Measurements from ENCODE around the gene ZBTB38.

ZBTB38 gene

DNA sequence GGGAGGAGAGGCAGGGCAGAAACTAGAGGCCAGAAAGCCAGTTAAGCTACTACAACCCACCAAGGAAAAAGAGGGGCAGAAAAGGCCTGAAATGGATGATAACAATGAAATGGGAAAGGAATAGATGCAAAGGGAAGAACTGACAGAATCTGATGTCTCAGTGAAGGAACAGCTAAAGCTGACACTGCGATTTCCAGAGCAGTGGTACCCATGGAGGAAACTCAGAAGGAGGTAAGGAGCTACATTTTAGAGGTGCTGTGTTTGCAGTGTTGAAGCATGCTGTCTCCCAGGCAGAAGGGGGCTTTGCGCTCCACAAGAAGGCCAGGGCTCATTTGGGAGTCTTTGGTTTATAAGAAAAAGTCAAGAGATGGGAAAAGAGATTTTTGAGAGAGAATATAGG is 38.0 kb downstream of the ZBTB38 start:
- Histone ChIP-seq H2BK5ac (ENCODE audit: low read length) (no peak overlapping the region), H3K23ac (ENCODE audit: low read length) (no peak overlapping the region)

GRCh38 chr3:141407047-141407446 is 38.7 kb downstream of the ZBTB38 start:
- H3K79me2 ChIP-seq (ENCODE audit: control insufficient read depth, insufficient read depth, low read length): no peaks in the 10 kb centered on the region
- H2AK5ac ChIP-seq (ENCODE audit: low read length): no peak overlapping the region
- no peak overlapping the region for H3K4me3 ChIP-seq (ENCODE audit: low read length)
- no peak for DNase-seq
- H3K27ac ChIP-seq (ENCODE audit: low read depth, low read length): no peak overlapping the region
- no peak overlapping the region for H3K23ac ChIP-seq (ENCODE audit: low read length)
- no peaks in the 10 kb centered on the region for H3K27me3 ChIP-seq (ENCODE audit: insufficient read depth, low read length, poor library complexity)
- H4K8ac ChIP-seq (ENCODE audit: low read depth, low read length): no peak overlapping the region
- no peak overlapping the region for H3K4me2 ChIP-seq (ENCODE audit: low read length)
- H3K36me3 ChIP-seq (ENCODE audit: control insufficient read depth, insufficient read depth, low read length): no peaks in the 10 kb centered on the region
- no peak overlapping the region for H3K9ac ChIP-seq (ENCODE audit: low read length)
- H2BK120ac ChIP-seq (ENCODE audit: low read depth, low read length): no peak overlapping the region
- no peak overlapping the region for H2BK5ac ChIP-seq (ENCODE audit: low read length)
- no peak overlapping the region for H3K4ac ChIP-seq (ENCODE audit: low read depth, low read length)
- no CpG with 5 or more reads among the region's 4 CpGs for WGBS (ENCODE audit: extremely low coverage, insufficient coverage, low lambda C conversion rate)
- H3K4me1 ChIP-seq (ENCODE audit: control insufficient read depth, low read depth, low read length): peaks cover 14% of the 10 kb centered on the region
- no peak overlapping the region for H3K18ac ChIP-seq (ENCODE audit: low read length)
- H3K56ac ChIP-seq (ENCODE audit: low read length): no peak overlapping the region
- H4K5ac ChIP-seq (ENCODE audit: low read length): no peak overlapping the region
- H2BK15ac ChIP-seq (replicated peaks; ENCODE audit: low read depth): no peak overlapping the region
- H3K79me1 ChIP-seq (ENCODE audit: low read length): no peaks in the 10 kb centered on the region

More for the DNA sequence above, 38.0 kb downstream of the ZBTB38 start:
- H3K79me1 ChIP-seq (ENCODE audit: low read length): no peaks in the 10 kb centered on the region
- H4K8ac ChIP-seq (ENCODE audit: low read depth, low read length): no peak overlapping the region
- H3K4me3 ChIP-seq (ENCODE audit: low read length): no peak overlapping the region
- H3K27ac ChIP-seq (ENCODE audit: low read depth, low read length): no peak overlapping the region
- H3K4me1 ChIP-seq (ENCODE audit: control insufficient read depth, low read depth, low read length): peaks cover 13% of the 10 kb centered on the region
- H3K79me2 ChIP-seq (ENCODE audit: control insufficient read depth, insufficient read depth, low read length): no peaks in the 10 kb centered on the region
- H3K18ac ChIP-seq (ENCODE audit: low read length): no peak overlapping the region
- H3K4me2 ChIP-seq (ENCODE audit: low read length): no peak overlapping the region
- DNase-seq: no peak
- H3K27me3 ChIP-seq (ENCODE audit: insufficient read depth, low read length, poor library complexity): no peaks in the 10 kb centered on the region
- no peaks in the 10 kb centered on the region for H3K36me3 ChIP-seq (ENCODE audit: control insufficient read depth, insufficient read depth, low read length)
- H2BK15ac ChIP-seq (replicated peaks; ENCODE audit: low read depth): no peak overlapping the region
- no peak overlapping the region for H3K56ac ChIP-seq (ENCODE audit: low read length)
- no peak overlapping the region for H2AK5ac ChIP-seq (ENCODE audit: low read length)
- no peak overlapping the region for H4K5ac ChIP-seq (ENCODE audit: low read length)
- no peak overlapping the region for H3K9ac ChIP-seq (ENCODE audit: low read length)
- H3K4ac ChIP-seq (ENCODE audit: low read depth, low read length): no peak overlapping the region
- WGBS (ENCODE audit: extremely low coverage, insufficient coverage, low lambda C conversion rate): no CpG with 5 or more reads among the region's 2 CpGs
- H2BK120ac ChIP-seq (ENCODE audit: low read depth, low read length): no peak overlapping the region

DNA sequence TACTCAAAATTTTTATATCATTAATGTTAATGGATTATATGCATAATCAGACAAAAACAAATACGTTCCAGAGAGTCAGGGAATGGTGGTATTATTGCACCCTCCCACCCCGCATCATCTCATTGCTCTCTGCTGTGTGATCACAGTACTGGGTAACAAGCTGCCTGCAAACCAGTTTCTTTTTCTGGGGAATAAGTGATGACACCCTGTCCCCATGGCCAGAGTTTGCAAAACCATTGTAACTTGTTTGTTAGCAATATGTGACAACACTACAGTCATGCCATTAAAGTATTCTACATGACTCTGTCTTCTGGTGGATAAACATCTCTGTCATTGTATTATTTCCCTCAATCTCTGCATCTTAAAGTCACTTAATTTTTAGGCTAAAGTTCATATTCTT is 39.5 kb downstream of the ZBTB38 start:
- Histone ChIP-seq H3K18ac (ENCODE audit: low read length) (no peak overlapping the region), H3K4me3 (ENCODE audit: low read length) (no peak overlapping the region), H3K4ac (ENCODE audit: low read depth, low read length) (no peak overlapping the region), H2AK5ac (ENCODE audit: low read length) (no peak overlapping the region), H4K8ac (ENCODE audit: low read depth, low read length) (no peak overlapping the region), H3K56ac (ENCODE audit: low read length) (no peak overlapping the region), H2BK15ac (replicated peaks; ENCODE audit: low read depth) (no peak overlapping the region), H3K36me3 (ENCODE audit: control insufficient read depth, insufficient read depth, low read length) (no peaks in the 10 kb centered on the region), H2BK120ac (ENCODE audit: low read depth, low read length) (no peak overlapping the region), H3K79me1 (ENCODE audit: low read length) (peaks cover under 1% of the 10 kb centered on the region), H3K79me2 (ENCODE audit: control insufficient read depth, insufficient read depth, low read length) (no peaks in the 10 kb centered on the region), H3K4me2 (ENCODE audit: low read length) (no peak overlapping the region), H3K4me1 (ENCODE audit: control insufficient read depth, low read depth, low read length) (peaks cover 16% of the 10 kb centered on the region), H3K9ac (ENCODE audit: low read length) (no peak overlapping the region), H3K23ac (ENCODE audit: low read length) (no peak overlapping the region), H3K27me3 (ENCODE audit: insufficient read depth, low read length, poor library complexity) (no peaks in the 10 kb centered on the region), H2BK5ac (ENCODE audit: low read length) (no peak overlapping the region), H3K27ac (ENCODE audit: low read depth, low read length) (no peak overlapping the region), H4K5ac (ENCODE audit: low read length) (no peak overlapping the region)
- no CpG with 5 or more reads among the region's 2 CpGs for WGBS (ENCODE audit: extremely low coverage, insufficient coverage, low lambda C conversion rate)
- no peak for DNase-seq

DNA sequence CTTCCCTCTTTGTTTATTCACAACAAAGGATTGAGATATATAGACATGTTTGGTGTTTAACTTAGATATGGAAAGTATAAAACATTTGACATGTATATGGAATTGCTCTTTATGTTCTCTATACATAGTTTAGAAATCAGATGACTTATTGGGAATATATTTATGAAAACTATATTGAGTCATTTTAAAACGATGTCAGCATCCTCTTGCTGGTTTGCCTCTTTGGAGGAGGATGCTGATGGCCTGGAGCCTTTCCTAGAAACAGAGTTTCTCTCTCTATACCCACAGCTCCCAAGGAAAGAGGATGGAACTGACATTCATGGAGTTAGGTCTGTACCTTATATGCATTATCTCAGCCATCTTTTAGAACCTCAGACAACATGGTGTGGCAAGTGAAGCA is 40.3 kb downstream of the ZBTB38 start:
- Histone ChIP-seq H2BK5ac (ENCODE audit: low read length) (no peak overlapping the region), H3K4ac (ENCODE audit: low read depth, low read length) (no peak overlapping the region), H3K56ac (ENCODE audit: low read length) (no peak overlapping the region), H3K27ac (ENCODE audit: low read depth, low read length) (no peak overlapping the region), H3K79me1 (ENCODE audit: low read length) (peaks cover 5% of the 10 kb centered on the region), H3K36me3 (ENCODE audit: control insufficient read depth, insufficient read depth, low read length) (no peaks in the 10 kb centered on the region), H3K4me3 (ENCODE audit: low read length) (no peak overlapping the region), H3K4me1 (ENCODE audit: control insufficient read depth, low read depth, low read length) (peaks cover 17% of the 10 kb centered on the region), H3K18ac (ENCODE audit: low read length) (no peak overlapping the region), H3K23ac (ENCODE audit: low read length) (no peak overlapping the region), H3K79me2 (ENCODE audit: control insufficient read depth, insufficient read depth, low read length) (no peaks in the 10 kb centered on the region), H3K27me3 (ENCODE audit: insufficient read depth, low read length, poor library complexity) (no peaks in the 10 kb centered on the region), H2BK120ac (ENCODE audit: low read depth, low read length) (no peak overlapping the region), H3K4me2 (ENCODE audit: low read length) (no peak overlapping the region), H4K8ac (ENCODE audit: low read depth, low read length) (no peak overlapping the region), H2AK5ac (ENCODE audit: low read length) (no peak overlapping the region), H3K9ac (ENCODE audit: low read length) (no peak overlapping the region), H2BK15ac (replicated peaks; ENCODE audit: low read depth) (no peak overlapping the region), H4K5ac (ENCODE audit: low read length) (no peak overlapping the region)
- WGBS (ENCODE audit: extremely low coverage, insufficient coverage, low lambda C conversion rate): no CpG with 5 or more reads among the region's 1 CpG
- no peak for DNase-seq

DNA sequence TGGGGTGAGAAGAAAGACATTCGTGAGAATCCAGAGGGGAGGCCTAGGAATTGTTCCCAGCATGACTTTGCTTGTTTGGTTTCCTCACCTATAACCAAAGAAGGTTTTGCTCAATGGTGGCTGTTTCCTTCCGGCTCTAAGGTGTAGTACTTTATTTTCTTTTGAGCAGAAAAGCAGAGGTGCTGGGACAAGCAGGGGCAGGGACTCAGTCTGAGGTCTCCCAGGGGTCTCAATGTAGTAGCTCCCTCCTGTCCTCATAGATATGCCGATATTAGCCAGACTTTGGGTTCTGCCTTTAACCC is 41.6 kb downstream of the ZBTB38 start:
- Histone ChIP-seq H3K4ac (ENCODE audit: low read depth, low read length) (peak overlapping the region; percentile 78), H2AK5ac (ENCODE audit: low read length) (no peak overlapping the region), H4K5ac (ENCODE audit: low read length) (no peak overlapping the region), H3K36me3 (ENCODE audit: control insufficient read depth, insufficient read depth, low read length) (no peaks in the 10 kb centered on the region), H3K4me2 (ENCODE audit: low read length) (no peak overlapping the region), H3K79me2 (ENCODE audit: control insufficient read depth, insufficient read depth, low read length) (no peaks in the 10 kb centered on the region), H3K9ac (ENCODE audit: low read length) (peak overlapping the region; percentile 28), H2BK15ac (replicated peaks; ENCODE audit: low read depth) (peak overlapping the region; percentile 61), H3K79me1 (ENCODE audit: low read length) (peaks cover 5% of the 10 kb centered on the region), H3K4me1 (ENCODE audit: control insufficient read depth, low read depth, low read length) (peaks cover 17% of the 10 kb centered on the region), H3K27me3 (ENCODE audit: insufficient read depth, low read length, poor library complexity) (no peaks in the 10 kb centered on the region), H4K8ac (ENCODE audit: low read depth, low read length) (peak overlapping the region; percentile 77), H3K56ac (ENCODE audit: low read length) (peak overlapping the region; percentile 73), H3K23ac (ENCODE audit: low read length) (no peak overlapping the region), H3K27ac (ENCODE audit: low read depth, low read length) (peak overlapping the region; percentile 89), H3K4me3 (ENCODE audit: low read length) (no peak overlapping the region), H3K18ac (ENCODE audit: low read length) (peak overlapping the region; percentile 75), H2BK5ac (ENCODE audit: low read length) (peak overlapping the region; percentile 36), H2BK120ac (ENCODE audit: low read depth, low read length) (peak overlapping the region; percentile 98)
- WGBS (ENCODE audit: extremely low coverage, insufficient coverage, low lambda C conversion rate): no CpG with 5 or more reads among the region's 3 CpGs
- DNase-seq: no peak

DNA sequence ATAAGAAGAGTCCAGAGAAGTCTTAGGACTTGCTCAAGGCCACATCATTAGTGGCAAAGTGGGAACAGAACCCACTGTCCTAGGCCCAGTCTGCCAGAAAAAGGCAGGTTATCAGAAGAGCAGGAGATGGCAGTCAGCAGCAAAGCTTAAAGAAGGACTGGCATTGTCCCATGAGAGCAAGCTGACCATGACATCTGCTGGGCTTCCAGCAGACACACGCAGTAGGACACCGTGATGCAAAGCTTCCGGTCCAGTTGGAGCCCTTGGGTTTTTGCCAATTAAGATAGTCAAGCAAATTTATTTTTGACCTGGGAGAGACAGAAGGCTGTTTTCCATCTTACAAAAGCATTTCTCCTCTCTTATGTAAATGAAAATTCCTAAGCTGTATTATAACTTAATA is 42.1 kb downstream of the ZBTB38 start:
- Histone ChIP-seq H3K4me2 (ENCODE audit: low read length) (no peak overlapping the region), H3K18ac (ENCODE audit: low read length) (peak overlapping the region; percentile 75), H2BK15ac (replicated peaks; ENCODE audit: low read depth) (peak overlapping the region; percentile 61), H3K56ac (ENCODE audit: low read length) (peak overlapping the region; percentile 12), H3K79me1 (ENCODE audit: low read length) (peaks cover 5% of the 10 kb centered on the region), H3K4me3 (ENCODE audit: low read length) (no peak overlapping the region), H4K5ac (ENCODE audit: low read length) (peak overlapping the region; percentile 54), H3K23ac (ENCODE audit: low read length) (no peak overlapping the region), H4K8ac (ENCODE audit: low read depth, low read length) (peak overlapping the region; percentile 77), H2AK5ac (ENCODE audit: low read length) (no peak overlapping the region), H3K36me3 (ENCODE audit: control insufficient read depth, insufficient read depth, low read length) (no peaks in the 10 kb centered on the region), H3K4ac (ENCODE audit: low read depth, low read length) (peak overlapping the region; percentile 78), H3K4me1 (ENCODE audit: control insufficient read depth, low read depth, low read length) (peaks cover 17% of the 10 kb centered on the region), H3K27ac (ENCODE audit: low read depth, low read length) (peak overlapping the region; percentile 89), H2BK120ac (ENCODE audit: low read depth, low read length) (peak overlapping the region; percentile 98), H3K79me2 (ENCODE audit: control insufficient read depth, insufficient read depth, low read length) (no peaks in the 10 kb centered on the region), H2BK5ac (ENCODE audit: low read length) (peak overlapping the region; percentile 36), H3K27me3 (ENCODE audit: insufficient read depth, low read length, poor library complexity) (no peaks in the 10 kb centered on the region), H3K9ac (ENCODE audit: low read length) (no peak overlapping the region)
- no CpG with 5 or more reads among the region's 3 CpGs for WGBS (ENCODE audit: extremely low coverage, insufficient coverage, low lambda C conversion rate)
- peak; percentile 35 for DNase-seq
